Stimulated activated CD4-positive, alpha-beta T cell treated with anti-CD3 and anti-CD28 coated beads, TNF-alpha, amount 100 ng/mL, for 48 hours (primary cell): ENCODE results near the gene HSPB7.

Experiments used
- DNase-seq, 3 donors: peaks; one replicate each; pipeline ENCODE4 v3.0.0-alpha.2; 2020; ENCODE audit warnings: low read depth in 3 of 3

Gene HSPB7

GRCh38 chr1:15975805-15976680 is 41.8 kb downstream of the HSPB7 start, which contains the start of gene ZBTB17:
ZBTB17 (minus strand) TSS chr1:15976101; CDS start chr1:15948495, 27,606 bp downstream.
- peak; percentile 92 to 95 (median 93) for DNase-seq

GRCh38 chr1:15975358-15975804 is 42.5 kb downstream of the HSPB7 start:
- peak; percentile 54 to 67 (median 57) for DNase-seq

GRCh38 chr1:15974855-15975254 is 43.0 kb downstream of the HSPB7 start:
- no peak for DNase-seq

- DNase-seq = no peak
These were observed 44.1 kb downstream of the HSPB7 start for GRCh38 chr1:15973772-15974171.

GRCh38 chr1:15972409-15972808 is 45.4 kb downstream of the HSPB7 start:
- no peak for DNase-seq

GRCh38 chr1:15970911-15971310 is 46.9 kb downstream of the HSPB7 start:
- no peak for DNase-seq

GRCh38 chr1:15969321-15969880 is 48.4 kb downstream of the HSPB7 start:
- no peak for DNase-seq

- no peak for DNase-seq
These were observed 49.7 kb downstream of the HSPB7 start for GRCh38 chr1:15968172-15968571.

GRCh38 chr1:15966956-15967344 is 50.9 kb downstream of the HSPB7 start:
- no peak for DNase-seq

GRCh38 chr1:15966081-15966955 is 51.5 kb downstream of the HSPB7 start:
- peak; percentile 63 to 87 (median 70) for DNase-seq

GRCh38 chr1:15965228-15965767 is 52.5 kb downstream of the HSPB7 start:
- no peak for DNase-seq
